Vagina (tissue), 2 donors: ENCODE data around the gene GOLGA2. TPM values are rescaled to one million over a fixed set of nuclear protein-coding genes. Genes with fewer than 3 reads are reported as not detected.

ENCODE experiments used
- DNase-seq, 2 donors: peaks; one replicate each; pipeline ENCODE4 v3.0.0-alpha.2; 2017; ENCODE audit errors: extremely low spot score in 2 of 2
- H3K27ac ChIP-seq: fragments of 200-600 bp; sonication (generic); one replicate; pipeline ENCODE4 v1.5.1; 2019
- H3K27me3 ChIP-seq: fragments of 200-600 bp; sonication (generic); one replicate; pipeline ENCODE4 v1.5.1; 2019
- H3K36me3 ChIP-seq, 2 donors: fragments of 200-600 bp; sonication (generic); one replicate each; pipeline ENCODE4 v1.5.1; 2017 to 2019
- H3K4me1 ChIP-seq: fragments of 200-600 bp; sonication (generic); one replicate; pipeline ENCODE4 v1.5.1; 2019
- H3K4me3 ChIP-seq, 2 donors: fragments of 200-600 bp; sonication (generic); 1 replicate in 1 of 2; 2 replicates in 1 of 2; pipeline ENCODE4 v1.5.1; 2016 to 2019
- H3K9me3 ChIP-seq: fragments of 200-600 bp; sonication (generic); one replicate; pipeline ENCODE4 v1.5.1; 2019
- CTCF ChIP-seq, 3 experiments: fragments of 450-650 bp in 2 of 3; fragments of 200-600 bp in 1 of 3; sonication (generic) in 1 of 3; IDR thresholded peaks; one replicate each; pipeline ENCODE4 v1.5.1; 2017 to 2019; ENCODE audit warnings: antibody characterized with exemption in 3 of 3, mild to moderate bottlenecking in 2 of 3, moderate library complexity in 2 of 3
- POLR2A ChIP-seq, 2 donors: fragments of 450-650 bp; IDR thresholded peaks; one replicate each; pipeline ENCODE4 v1.6.1; 2017; ENCODE audit warnings: antibody characterized with exemption in 2 of 2, mild to moderate bottlenecking in 2 of 2, moderate library complexity in 2 of 2
- POLR2AphosphoS5 ChIP-seq, 2 donors: sonication (generic); formaldehyde crosslinking; IDR thresholded peaks; one replicate each; pipeline ENCODE4 v1.9.0; 2017; ENCODE audit warnings: antibody characterized with exemption in 2 of 2, mild to moderate bottlenecking in 2 of 2, low read depth in 1 of 2; ENCODE audit not compliant: insufficient read depth in 1 of 2
- intact Hi-C: fragments of 100-400 bp; cut with DNase I; formaldehyde crosslinking; loops from one replicate; pipeline ENCODE4 v1.15.1; 2023
- total RNA-seq: library from RNA; depleted of rRNA; stranded (reverse); fragments of >200 nt; gene quantifications from one replicate; pipeline ENCODE4 v1.2.3, GENCODE V29; 2016

Gene GOLGA2
- total RNA-seq, 1 donor from 2014 or later = 84.5 TPM

- intact Hi-C loops = no loop called here
- H3K4me3 ChIP-seq = no peak overlapping the region
Observed at GRCh38 chr9:128294142-128294541, 18.3 kb upstream of the GOLGA2 start.

GRCh38 chr9:128293091-128293490 lies 17.3 kb upstream of the GOLGA2 start:
- H3K27ac ChIP-seq = no peak overlapping the region
- intact Hi-C loops = no loop called here
- H3K9me3 ChIP-seq = no peaks in the 10 kb centered on the region
- no peaks in the 10 kb centered on the region for H3K27me3 ChIP-seq
- H3K36me3 ChIP-seq = peaks cover 0 to 6% of the 10 kb centered on the region in 2 donors
- no peak for TF ChIP-seq CTCF (IDR thresholded peaks at IDR 0.05)
- no peak for TF ChIP-seq POLR2AphosphoS5 (IDR thresholded peaks at IDR 0.05; ENCODE audit: insufficient read depth in 1 of 2, low read depth in 1 of 2)
- TF ChIP-seq POLR2A (IDR thresholded peaks at IDR 0.05) = no peak
- no peak for DNase-seq
- H3K4me1 ChIP-seq = no peaks in the 10 kb centered on the region
- no peak overlapping the region for H3K4me3 ChIP-seq

More at GRCh38 chr9:128294142-128294541, 18.3 kb upstream of the GOLGA2 start:
- H3K9me3 ChIP-seq = no peaks in the 10 kb centered on the region
- DNase-seq = no peak
- TF ChIP-seq CTCF (IDR thresholded peaks at IDR 0.05) = no peak
- no peak for TF ChIP-seq POLR2AphosphoS5 (IDR thresholded peaks at IDR 0.05; ENCODE audit: insufficient read depth in 1 of 2, low read depth in 1 of 2)
- TF ChIP-seq POLR2A (IDR thresholded peaks at IDR 0.05) = no peak
- H3K27me3 ChIP-seq = no peaks in the 10 kb centered on the region
- H3K4me1 ChIP-seq = no peaks in the 10 kb centered on the region
- H3K36me3 ChIP-seq = no peaks in the 10 kb centered on the region
- H3K27ac ChIP-seq = no peak overlapping the region

GRCh38 chr9:128292009-128292408 lies 16.2 kb upstream of the GOLGA2 start:
- no peak for DNase-seq
- Histone ChIP-seq H3K9me3 (no peaks in the 10 kb centered on the region), H3K36me3 (peaks cover 0 to 6% of the 10 kb centered on the region in 2 donors), H3K4me3 (no peak overlapping the region), H3K4me1 (no peaks in the 10 kb centered on the region), H3K27me3 (no peaks in the 10 kb centered on the region), H3K27ac (no peak overlapping the region)
- no peak for TF ChIP-seq POLR2A (IDR thresholded peaks at IDR 0.05)
- no peak for TF ChIP-seq POLR2AphosphoS5 (IDR thresholded peaks at IDR 0.05; ENCODE audit: insufficient read depth in 1 of 2, low read depth in 1 of 2)
- TF ChIP-seq CTCF (IDR thresholded peaks at IDR 0.05) = no peak
- intact Hi-C loops = no loop called here

- Histone ChIP-seq H3K4me1 (no peaks in the 10 kb centered on the region), H3K36me3 (peaks cover 0 to 23% of the 10 kb centered on the region in 2 donors), H3K27ac (no peak overlapping the region), H3K4me3 (no peak overlapping the region), H3K9me3 (no peaks in the 10 kb centered on the region), H3K27me3 (no peaks in the 10 kb centered on the region)
- intact Hi-C loops = no loop called here
- TF ChIP-seq CTCF (IDR thresholded peaks at IDR 0.05) (no peak), POLR2AphosphoS5 (IDR thresholded peaks at IDR 0.05; ENCODE audit: insufficient read depth in 1 of 2, low read depth in 1 of 2) (no peak), POLR2A (IDR thresholded peaks at IDR 0.05) (no peak)
- DNase-seq = no peak
Observed at GRCh38 chr9:128288273-128289004, 12.6 kb upstream of the GOLGA2 start.

GRCh38 chr9:128286440-128286839 lies 10.6 kb upstream of the GOLGA2 start:
- Histone ChIP-seq H3K27me3 (no peaks in the 10 kb centered on the region), H3K36me3 (peaks cover 0 to 23% of the 10 kb centered on the region in 2 donors), H3K27ac (no peak overlapping the region), H3K4me1 (no peaks in the 10 kb centered on the region), H3K4me3 (no peak overlapping the region), H3K9me3 (no peaks in the 10 kb centered on the region)
- DNase-seq = no peak
- intact Hi-C loops = no loop called here
- TF ChIP-seq POLR2AphosphoS5 (IDR thresholded peaks at IDR 0.05; ENCODE audit: insufficient read depth in 1 of 2, low read depth in 1 of 2) (no peak), CTCF (IDR thresholded peaks at IDR 0.05) (no peak), POLR2A (IDR thresholded peaks at IDR 0.05) (no peak)
